NB4 (cell line): ENCODE measurements around the gene RAD51C.

ENCODE experiments used
- DNase-seq: peaks from one replicate; pipeline ENCODE4 v3.0.0; 2010; ENCODE audit warnings: low read depth
- H3K4me3 ChIP-seq: one replicate; pipeline ENCODE4 v1.5.1; 2011; ENCODE audit warnings: mild to moderate bottlenecking, low read depth, low read length, moderate library complexity
- MYC ChIP-seq: IDR thresholded peaks from 2 replicates; pipeline ENCODE4 v1.6.1; 2011; ENCODE audit warnings: low read depth, low read length
- POLR2A ChIP-seq: IDR thresholded peaks from 2 replicates; pipeline ENCODE4 v1.6.1; 2011; ENCODE audit warnings: mild to moderate bottlenecking; ENCODE audit not compliant: insufficient read length; ENCODE audit errors: extremely low read depth
- TF ChIP-seq, protein P1 (sequence below): IDR thresholded peaks from 2 replicates; pipeline ENCODE4 v1.6.1; 2011; ENCODE audit warnings: low read depth, low read length
- TF ChIP-seq, protein P2 (sequence below): IDR thresholded peaks from one replicate; pipeline ENCODE4 v1.5.1; 2012; ENCODE audit warnings: low read depth, low read length

The RAD51C gene

GRCh38 chr17:58661499-58661898 lies 30.9 kb upstream of the RAD51C start:
- no peak for TF ChIP-seq POLR2A
- TF ChIP-seq MYC = no peak
- TF ChIP-seq, protein P1, sequence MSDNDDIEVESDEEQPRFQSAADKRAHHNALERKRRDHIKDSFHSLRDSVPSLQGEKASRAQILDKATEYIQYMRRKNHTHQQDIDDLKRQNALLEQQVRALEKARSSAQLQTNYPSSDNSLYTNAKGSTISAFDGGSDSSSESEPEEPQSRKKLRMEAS = no peak
- TF ChIP-seq, protein P2, sequence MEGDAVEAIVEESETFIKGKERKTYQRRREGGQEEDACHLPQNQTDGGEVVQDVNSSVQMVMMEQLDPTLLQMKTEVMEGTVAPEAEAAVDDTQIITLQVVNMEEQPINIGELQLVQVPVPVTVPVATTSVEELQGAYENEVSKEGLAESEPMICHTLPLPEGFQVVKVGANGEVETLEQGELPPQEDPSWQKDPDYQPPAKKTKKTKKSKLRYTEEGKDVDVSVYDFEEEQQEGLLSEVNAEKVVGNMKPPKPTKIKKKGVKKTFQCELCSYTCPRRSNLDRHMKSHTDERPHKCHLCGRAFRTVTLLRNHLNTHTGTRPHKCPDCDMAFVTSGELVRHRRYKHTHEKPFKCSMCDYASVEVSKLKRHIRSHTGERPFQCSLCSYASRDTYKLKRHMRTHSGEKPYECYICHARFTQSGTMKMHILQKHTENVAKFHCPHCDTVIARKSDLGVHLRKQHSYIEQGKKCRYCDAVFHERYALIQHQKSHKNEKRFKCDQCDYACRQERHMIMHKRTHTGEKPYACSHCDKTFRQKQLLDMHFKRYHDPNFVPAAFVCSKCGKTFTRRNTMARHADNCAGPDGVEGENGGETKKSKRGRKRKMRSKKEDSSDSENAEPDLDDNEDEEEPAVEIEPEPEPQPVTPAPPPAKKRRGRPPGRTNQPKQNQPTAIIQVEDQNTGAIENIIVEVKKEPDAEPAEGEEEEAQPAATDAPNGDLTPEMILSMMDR = no peak
- no peak for DNase-seq
- no peak overlapping the region for H3K4me3 ChIP-seq

GRCh38 chr17:58664302-58664701 lies 28.1 kb upstream of the RAD51C start:
- TF ChIP-seq POLR2A (no peak), MYC (no peak)
- TF ChIP-seq, protein P2 = no peak
- TF ChIP-seq, protein P1 = no peak

GRCh38 chr17:58665946-58666857 lies 26.2 kb upstream of the RAD51C start:
- TF ChIP-seq POLR2A = no peak
- TF ChIP-seq MYC = no peak
- TF ChIP-seq, protein P2 = no peak
- TF ChIP-seq, protein P1 = no peak
- H3K4me3 ChIP-seq = peak overlapping the region; percentile 43
- peak; percentile 54 for DNase-seq

More at GRCh38 chr17:58664302-58664701, 28.1 kb upstream of the RAD51C start:
- DNase-seq = no peak
- no peak overlapping the region for H3K4me3 ChIP-seq

- TF ChIP-seq, protein P2 = no peak
- TF ChIP-seq, protein P1 = no peak
- TF ChIP-seq MYC = no peak
- TF ChIP-seq POLR2A = no peak
- peak overlapping the region; percentile 43 for H3K4me3 ChIP-seq
- DNase-seq = peak; percentile 81
These were observed 25.5 kb upstream of the RAD51C start for GRCh38 chr17:58666858-58667267.

DNA sequence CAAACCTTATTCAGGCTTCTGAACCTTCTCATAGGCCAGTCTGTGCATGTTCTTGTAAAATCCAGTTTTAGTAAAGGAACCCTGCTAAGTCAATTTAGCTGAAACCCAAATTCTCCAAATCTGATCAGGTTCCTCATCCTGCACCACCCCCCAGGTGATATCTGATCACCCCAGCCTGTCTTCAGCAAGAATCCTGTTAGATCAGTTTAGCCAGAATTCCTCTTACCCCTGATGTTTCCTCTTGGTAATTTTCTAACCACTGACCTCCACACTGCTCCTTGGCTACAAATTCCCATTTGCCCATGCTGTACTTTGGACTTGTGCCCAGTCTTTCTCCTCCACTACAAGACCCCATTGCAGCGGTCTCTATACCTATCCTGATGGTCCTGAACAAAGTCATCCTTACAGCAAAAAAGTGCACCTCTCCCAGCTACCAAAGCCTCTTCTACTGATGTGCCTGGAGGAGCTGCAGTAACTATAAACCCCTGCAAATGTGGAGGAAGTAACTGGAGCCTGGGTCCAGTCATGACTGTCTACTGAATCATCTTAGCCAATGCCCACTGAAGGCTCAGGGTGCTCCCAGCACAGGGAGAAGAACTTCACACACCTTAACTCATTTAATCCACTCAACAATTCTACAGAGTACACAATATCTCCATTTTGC lies 24.3 kb upstream of the RAD51C start:
- TF ChIP-seq, protein P1 = no peak
- TF ChIP-seq MYC (no peak), POLR2A (no peak)
- TF ChIP-seq, protein P2 = no peak
- no peak overlapping the region for H3K4me3 ChIP-seq
- no peak for DNase-seq
